H1 (cell line): ENCODE data around the gene USF1.
"Not testable (repeated sequence)": the region's sequence is repeated elsewhere in the genome, so short reads cannot be mapped to it uniquely, and the experiment has no call there.

Source experiments
- BCL11A ChIP-seq, 2 experiments: IDR thresholded peaks; one replicate each; pipeline ENCODE4 v1.6.1; 2011; ENCODE audit warnings: low read depth in 2 of 2, low read length in 2 of 2, mild to moderate bottlenecking in 2 of 2
- CTCF ChIP-seq, 3 experiments: IDR thresholded peaks; 1 replicate in 2 of 3; 2 replicates in 1 of 3; pipeline versions ENCODE4 v1.5.1 to v1.6.1; 2011; ENCODE audit warnings: low read length in 3 of 3, mild to moderate bottlenecking in 3 of 3, inconsistent platforms in 2 of 3, low read depth in 1 of 3, moderate library complexity in 1 of 3; ENCODE audit not compliant: insufficient read depth in 1 of 3; ENCODE audit errors: control extremely low read depth in 1 of 3
- POLR2A ChIP-seq, 2 experiments: IDR thresholded peaks; 1 replicate in 1 of 2; 2 replicates in 1 of 2; pipeline ENCODE4 v1.6.1; 2011; ENCODE audit warnings: low read depth in 2 of 2, low read length in 2 of 2, mild to moderate bottlenecking in 2 of 2; ENCODE audit errors: control extremely low read depth in 1 of 2
- POLR2AphosphoS5 ChIP-seq: IDR thresholded peaks from 2 replicates; pipeline ENCODE4 v1.6.1; 2011; ENCODE audit warnings: low read depth, low read length
- RAD21 ChIP-seq, 2 experiments: IDR thresholded peaks in 1 of 2; conservative IDR thresholded peaks in 1 of 2; 2 replicates each; pipeline ENCODE4 v1.6.1; 2011; ENCODE audit warnings: low read depth in 2 of 2, low read length in 2 of 2, improper control_type of control experiment in 1 of 2, inconsistent platforms in 1 of 2, mild to moderate bottlenecking in 1 of 2, moderate library complexity in 1 of 2
- TCF12 ChIP-seq: IDR thresholded peaks from 2 replicates; pipeline ENCODE4 v1.6.1; 2011; ENCODE audit warnings: low read depth, mild to moderate bottlenecking, low read length
- TEAD4 ChIP-seq: IDR thresholded peaks from 2 replicates; pipeline ENCODE4 v1.6.1; 2012; ENCODE audit warnings: low read depth, low read length, inconsistent platforms, mixed read lengths
- YY1 ChIP-seq: IDR thresholded peaks from 2 replicates; pipeline ENCODE4 v1.6.1; 2011; ENCODE audit warnings: low read depth, mild to moderate bottlenecking, low read length

DNA sequence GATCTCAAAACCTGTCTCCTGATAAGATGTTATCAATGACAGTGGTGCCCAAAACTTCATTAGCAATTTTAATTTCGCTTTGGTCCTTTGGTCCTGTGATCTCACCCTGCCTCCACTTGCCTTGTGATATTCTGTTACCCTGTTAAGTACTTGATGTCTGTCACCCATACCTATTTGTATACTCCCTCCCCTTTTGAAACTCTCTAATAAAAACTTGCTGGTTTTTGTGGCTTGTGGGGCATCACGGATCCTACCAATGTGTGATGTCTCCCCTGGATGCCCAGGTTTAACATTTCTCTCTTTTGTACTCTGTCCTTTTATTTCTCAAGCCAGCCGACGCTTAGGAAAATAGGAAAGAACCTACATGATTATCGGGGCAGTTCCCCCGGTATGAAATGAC, 18.2 kb upstream of the USF1 start:
- TF ChIP-seq POLR2A (IDR thresholded peaks at IDR 0.05; ENCODE audit: control extremely low read depth in 1 of 2, low read depth in 2 of 2, low read length in 2 of 2); BCL11A (IDR thresholded peaks at IDR 0.05; ENCODE audit: low read depth in 2 of 2, low read length in 2 of 2); RAD21 (IDR thresholded peaks at IDR 0.05 in 1 of 2, conservative IDR thresholded peaks at IDR 0.05 in 1 of 2; ENCODE audit: low read depth in 2 of 2, low read length in 2 of 2); CTCF (IDR thresholded peaks at IDR 0.05; ENCODE audit: control extremely low read depth in 1 of 3, insufficient read depth in 1 of 3, low read depth in 1 of 3, low read length in 3 of 3); YY1; TCF12; POLR2AphosphoS5; TEAD4: not testable (repeated sequence)
